Measurements from ENCODE around the gene CALCOCO1. TPM values are rescaled to one million over a fixed set of nuclear protein-coding genes. Genes with fewer than 3 reads are reported as not detected.
A peak's percentile ranks its signal among the peaks of the same experiment; 100 is the strongest.

Gene CALCOCO1
- total and polyA plus RNA-seq, 9 of the 15 experiments (the other 6 are each of a cell fraction or from before 2014, with no cell fraction given), result 1.9 to 31.8 (median 11.0) TPM

GRCh38 chr12:53727310-53728041, at the start of gene CALCOCO1 (continued):
- TF ChIP-seq GMEB1 (CRISPR knock-in tag; IDR thresholded peaks at IDR 0.05) (peak; percentile 94), TEAD2 (tag; IDR thresholded peaks at IDR 0.05) (peak; percentile 71; the same call in 1 of the 2 replicates), HMG20A (CRISPR knock-in tag; conservative IDR thresholded peaks at IDR 0.05) (no peak), TFE3 (CRISPR knock-in tag; IDR thresholded peaks at IDR 0.05) (no peak), ARID3B (CRISPR knock-in tag; IDR thresholded peaks at IDR 0.05; ENCODE audit: borderline replicate concordance) (no peak), ZNF280B (CRISPR knock-in tag; IDR thresholded peaks at IDR 0.05) (no peak), FOXP1 (CRISPR knock-in tag; IDR thresholded peaks at IDR 0.05) (no peak; the same call in 1 of the 2 replicates), CBFA2T3 (IDR thresholded peaks at IDR 0.05) (no peak), STAT5B (CRISPR knock-in tag; IDR thresholded peaks at IDR 0.05) (no peak), ETS2 (tag; IDR thresholded peaks at IDR 0.05; ENCODE audit: borderline replicate concordance, poor library complexity, severe bottlenecking) (no peak), CBX2 (IDR thresholded peaks at IDR 0.05; ENCODE audit: insufficient read depth, low read length, poor library complexity, severe bottlenecking) (no peak), LCOR (CRISPR knock-in tag; IDR thresholded peaks at IDR 0.05) (no peak), TAF7 (tag; IDR thresholded peaks at IDR 0.05) (no peak), CUX1 (CRISPR knock-in tag; IDR thresholded peaks at IDR 0.05) (no peak), CCAR2 (IDR thresholded peaks at IDR 0.05; ENCODE audit: low read depth, low read length) (no peak)
